ENCODE data around the gene ACYP2.

DNA sequence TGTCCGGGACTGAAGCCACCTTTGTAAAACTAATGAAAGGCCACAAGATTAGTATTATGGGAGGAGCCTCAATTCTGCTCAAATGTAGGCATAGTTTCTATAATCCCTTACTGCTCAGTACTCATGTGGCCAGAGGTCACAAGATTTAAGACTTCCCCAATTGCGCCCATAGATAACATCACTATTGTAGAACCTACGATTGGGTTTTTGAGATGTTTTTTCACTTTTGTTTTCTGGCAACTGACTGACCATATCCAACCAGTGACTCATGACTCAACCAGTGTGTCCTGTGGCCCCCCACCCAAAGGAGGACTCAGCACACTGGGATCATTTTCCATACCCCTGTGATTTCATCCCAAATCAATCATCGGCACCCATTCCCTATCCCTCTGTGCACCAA lies 155.8 kb downstream of the ACYP2 start:
- TF ChIP-seq, protein P1, sequence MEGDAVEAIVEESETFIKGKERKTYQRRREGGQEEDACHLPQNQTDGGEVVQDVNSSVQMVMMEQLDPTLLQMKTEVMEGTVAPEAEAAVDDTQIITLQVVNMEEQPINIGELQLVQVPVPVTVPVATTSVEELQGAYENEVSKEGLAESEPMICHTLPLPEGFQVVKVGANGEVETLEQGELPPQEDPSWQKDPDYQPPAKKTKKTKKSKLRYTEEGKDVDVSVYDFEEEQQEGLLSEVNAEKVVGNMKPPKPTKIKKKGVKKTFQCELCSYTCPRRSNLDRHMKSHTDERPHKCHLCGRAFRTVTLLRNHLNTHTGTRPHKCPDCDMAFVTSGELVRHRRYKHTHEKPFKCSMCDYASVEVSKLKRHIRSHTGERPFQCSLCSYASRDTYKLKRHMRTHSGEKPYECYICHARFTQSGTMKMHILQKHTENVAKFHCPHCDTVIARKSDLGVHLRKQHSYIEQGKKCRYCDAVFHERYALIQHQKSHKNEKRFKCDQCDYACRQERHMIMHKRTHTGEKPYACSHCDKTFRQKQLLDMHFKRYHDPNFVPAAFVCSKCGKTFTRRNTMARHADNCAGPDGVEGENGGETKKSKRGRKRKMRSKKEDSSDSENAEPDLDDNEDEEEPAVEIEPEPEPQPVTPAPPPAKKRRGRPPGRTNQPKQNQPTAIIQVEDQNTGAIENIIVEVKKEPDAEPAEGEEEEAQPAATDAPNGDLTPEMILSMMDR (IDR thresholded peaks at IDR 0.05), result no peak
- TF ChIP-seq POLR2A (IDR thresholded peaks at IDR 0.05), result no peak
